ENCODE data around the gene SLC35B3. TPM values are rescaled to one million over a fixed set of nuclear protein-coding genes. Genes with fewer than 3 reads are reported as not detected.

Gene SLC35B3
- total RNA-seq, 1 donor from 2014 or later = 6.4 TPM

DNA sequence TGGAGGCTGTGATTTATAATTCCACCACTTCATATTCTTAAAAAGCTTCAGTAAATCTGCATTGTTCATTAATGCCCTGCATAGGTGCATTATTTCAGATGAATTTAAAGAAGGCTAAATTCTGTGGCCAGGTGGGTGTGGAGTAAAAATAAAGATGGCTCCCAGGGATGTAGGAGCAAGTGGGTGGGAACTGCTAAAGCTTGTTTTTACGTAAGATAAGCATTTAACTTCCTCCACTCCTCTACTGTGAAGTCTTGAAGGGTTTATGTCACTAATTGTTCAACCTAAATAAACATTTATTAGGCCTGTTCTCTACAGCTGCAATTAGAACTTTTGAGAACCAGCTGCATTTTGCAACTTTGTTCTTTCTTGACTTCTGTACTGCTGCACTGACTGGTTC lies 6.8 kb upstream of the SLC35B3 start:
- H3K27me3 ChIP-seq = no peaks in the 10 kb centered on the region
- H3K27ac ChIP-seq = no peak overlapping the region
- no peak for DNase-seq (ENCODE audit: extremely low spot score in 2 of 2)
- no peaks in the 10 kb centered on the region for H3K4me1 ChIP-seq
- TF ChIP-seq, protein P1, sequence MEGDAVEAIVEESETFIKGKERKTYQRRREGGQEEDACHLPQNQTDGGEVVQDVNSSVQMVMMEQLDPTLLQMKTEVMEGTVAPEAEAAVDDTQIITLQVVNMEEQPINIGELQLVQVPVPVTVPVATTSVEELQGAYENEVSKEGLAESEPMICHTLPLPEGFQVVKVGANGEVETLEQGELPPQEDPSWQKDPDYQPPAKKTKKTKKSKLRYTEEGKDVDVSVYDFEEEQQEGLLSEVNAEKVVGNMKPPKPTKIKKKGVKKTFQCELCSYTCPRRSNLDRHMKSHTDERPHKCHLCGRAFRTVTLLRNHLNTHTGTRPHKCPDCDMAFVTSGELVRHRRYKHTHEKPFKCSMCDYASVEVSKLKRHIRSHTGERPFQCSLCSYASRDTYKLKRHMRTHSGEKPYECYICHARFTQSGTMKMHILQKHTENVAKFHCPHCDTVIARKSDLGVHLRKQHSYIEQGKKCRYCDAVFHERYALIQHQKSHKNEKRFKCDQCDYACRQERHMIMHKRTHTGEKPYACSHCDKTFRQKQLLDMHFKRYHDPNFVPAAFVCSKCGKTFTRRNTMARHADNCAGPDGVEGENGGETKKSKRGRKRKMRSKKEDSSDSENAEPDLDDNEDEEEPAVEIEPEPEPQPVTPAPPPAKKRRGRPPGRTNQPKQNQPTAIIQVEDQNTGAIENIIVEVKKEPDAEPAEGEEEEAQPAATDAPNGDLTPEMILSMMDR (IDR thresholded peaks at IDR 0.05) = no peak
- TF ChIP-seq POLR2AphosphoS5 (IDR thresholded peaks at IDR 0.05; ENCODE audit: insufficient read depth in 1 of 2, low read depth in 1 of 2) = no peak
- TF ChIP-seq POLR2A (IDR thresholded peaks at IDR 0.05) = no peak
- intact Hi-C loops (cut with DNase I) = no loop called here
- no peak overlapping the region for H3K4me3 ChIP-seq
- no peaks in the 10 kb centered on the region for H3K9me3 ChIP-seq
- H3K36me3 ChIP-seq = no peaks in the 10 kb centered on the region

DNA sequence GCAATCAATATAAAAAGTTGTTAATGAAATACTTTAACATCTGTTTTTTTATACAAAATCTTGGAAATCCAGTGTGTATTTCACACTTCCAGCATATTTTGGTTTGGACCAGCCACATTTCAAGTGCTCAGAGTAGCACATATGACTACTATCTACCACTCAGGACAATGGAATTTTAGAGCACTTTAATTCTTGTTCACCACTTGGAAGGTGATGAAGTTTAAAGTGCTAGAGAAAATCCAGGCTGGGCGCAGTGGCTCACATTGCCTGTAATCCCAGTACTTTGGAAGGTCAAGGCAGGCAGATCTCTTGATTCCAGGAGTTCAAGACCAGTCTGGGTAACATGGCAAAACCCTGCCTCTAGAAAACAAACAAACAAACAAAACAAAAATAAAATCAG lies 6.1 kb upstream of the SLC35B3 start:
- DNase-seq (ENCODE audit: extremely low spot score in 2 of 2) = no peak
- Histone ChIP-seq H3K36me3 (no peaks in the 10 kb centered on the region), H3K27ac (no peak overlapping the region), H3K27me3 (no peaks in the 10 kb centered on the region), H3K4me3 (no peak overlapping the region), H3K9me3 (no peaks in the 10 kb centered on the region), H3K4me1 (peaks cover under 1% of the 10 kb centered on the region)
- TF ChIP-seq, protein P1 (IDR thresholded peaks at IDR 0.05) = no peak
- TF ChIP-seq POLR2A (IDR thresholded peaks at IDR 0.05) (no peak), POLR2AphosphoS5 (IDR thresholded peaks at IDR 0.05; ENCODE audit: insufficient read depth in 1 of 2, low read depth in 1 of 2) (no peak)
- intact Hi-C loops (cut with DNase I) = no loop called here

DNA sequence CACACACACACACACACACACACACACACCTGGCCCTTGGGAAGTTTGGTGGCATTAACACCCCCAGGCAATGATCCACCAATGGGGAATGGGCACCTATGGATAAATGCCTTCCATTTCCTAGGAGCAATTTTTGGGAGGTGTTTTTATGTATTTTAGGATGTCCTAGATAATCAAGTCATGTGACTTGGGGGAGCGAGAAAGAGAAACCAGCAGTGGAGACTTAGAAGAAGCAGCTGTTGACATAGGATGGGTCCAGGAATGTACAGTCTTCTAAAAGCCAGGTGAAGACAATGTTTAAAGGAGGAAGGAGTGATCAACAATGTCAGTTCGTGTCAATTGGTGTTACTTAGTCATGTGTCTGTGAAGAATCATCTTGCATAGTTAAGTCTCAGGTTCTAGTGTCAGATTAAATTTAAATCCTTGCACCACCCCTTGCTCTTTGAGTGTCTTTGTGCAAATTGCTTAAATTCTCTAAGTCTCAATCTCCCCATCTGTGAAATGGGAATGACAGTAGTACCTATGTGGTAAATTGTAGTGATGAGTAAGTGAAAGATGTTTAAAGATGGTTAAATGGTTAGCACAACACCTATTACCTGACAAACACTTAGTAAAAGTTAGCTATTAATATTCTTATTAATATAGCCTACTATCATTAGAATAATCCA lies 4.4 kb upstream of the SLC35B3 start:
- Histone ChIP-seq H3K27ac (no peak overlapping the region), H3K4me3 (no peak overlapping the region), H3K9me3 (no peaks in the 10 kb centered on the region), H3K36me3 (no peaks in the 10 kb centered on the region), H3K4me1 (peaks cover 9% of the 10 kb centered on the region), H3K27me3 (no peaks in the 10 kb centered on the region)
- TF ChIP-seq, protein P1 (IDR thresholded peaks at IDR 0.05) = no peak
- no peak for TF ChIP-seq POLR2A (IDR thresholded peaks at IDR 0.05)
- TF ChIP-seq POLR2AphosphoS5 (IDR thresholded peaks at IDR 0.05; ENCODE audit: insufficient read depth in 1 of 2, low read depth in 1 of 2) = no peak
- DNase-seq (ENCODE audit: extremely low spot score in 2 of 2) = no peak
- intact Hi-C loops (cut with DNase I) = no loop called here

DNA sequence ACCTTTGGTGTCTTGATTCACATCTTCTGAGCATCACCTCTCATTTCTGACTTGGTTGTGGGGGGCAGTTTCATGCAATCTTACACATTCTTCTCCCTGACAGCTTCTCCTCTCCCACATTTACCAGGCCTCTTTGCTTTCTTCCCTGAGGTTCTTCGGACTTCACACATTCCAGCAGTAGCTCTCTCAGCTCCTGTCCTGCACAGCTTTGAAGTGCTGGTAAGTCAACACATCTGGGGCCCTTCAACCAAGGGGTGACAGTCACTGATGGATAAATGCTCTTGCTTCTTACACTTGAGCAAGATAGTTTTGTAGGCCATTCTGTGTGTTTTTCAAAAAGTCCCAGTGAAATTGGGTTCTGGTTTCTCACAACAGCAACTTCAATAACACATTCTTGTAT lies 2.5 kb upstream of the SLC35B3 start:
- intact Hi-C loops (cut with DNase I) = no loop called here
- Histone ChIP-seq H3K36me3 (no peaks in the 10 kb centered on the region), H3K4me3 (no peak overlapping the region), H3K27me3 (no peaks in the 10 kb centered on the region), H3K4me1 (peaks cover 28% of the 10 kb centered on the region), H3K27ac (no peak overlapping the region), H3K9me3 (no peaks in the 10 kb centered on the region)
- TF ChIP-seq, protein P1 (IDR thresholded peaks at IDR 0.05) = no peak
- no peak for TF ChIP-seq POLR2AphosphoS5 (IDR thresholded peaks at IDR 0.05; ENCODE audit: insufficient read depth in 1 of 2, low read depth in 1 of 2)
- no peak for TF ChIP-seq POLR2A (IDR thresholded peaks at IDR 0.05)
- no peak for DNase-seq (ENCODE audit: extremely low spot score in 2 of 2)

DNA sequence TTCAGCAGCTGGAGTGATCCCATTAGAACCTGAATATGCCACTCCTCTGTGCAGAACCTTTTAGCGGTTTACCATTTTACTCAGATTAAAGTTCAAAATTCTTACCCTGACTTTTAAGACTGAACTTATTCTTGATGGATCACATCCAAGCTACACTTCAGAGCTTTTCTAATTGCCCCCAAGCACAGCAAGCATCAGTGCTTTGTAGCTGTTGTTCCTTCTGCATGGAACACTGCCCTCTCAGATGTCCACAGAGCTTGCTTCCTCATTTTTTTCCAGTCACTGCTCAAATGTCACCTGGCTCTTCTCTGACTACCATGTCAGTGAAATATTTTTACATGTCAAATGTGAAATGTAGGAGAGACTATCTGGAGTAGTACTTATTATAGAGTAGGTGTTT lies 1.6 kb upstream of the SLC35B3 start:
- Histone ChIP-seq H3K4me3 (no peak overlapping the region), H3K27ac (no peak overlapping the region), H3K36me3 (no peaks in the 10 kb centered on the region), H3K9me3 (no peaks in the 10 kb centered on the region), H3K4me1 (peaks cover 35% of the 10 kb centered on the region), H3K27me3 (no peaks in the 10 kb centered on the region)
- TF ChIP-seq POLR2AphosphoS5 (IDR thresholded peaks at IDR 0.05; ENCODE audit: insufficient read depth in 1 of 2, low read depth in 1 of 2) (no peak), POLR2A (IDR thresholded peaks at IDR 0.05) (no peak)
- TF ChIP-seq, protein P1 (IDR thresholded peaks at IDR 0.05) = no peak
- intact Hi-C loops (cut with DNase I) = no loop called here
- DNase-seq (ENCODE audit: extremely low spot score in 2 of 2) = no peak
